Cardiac muscle cell (in vitro differentiated cells and primary cell): Measurements from ENCODE around the gene DENND1B. TPM values are rescaled to one million over a fixed set of nuclear protein-coding genes. Genes with fewer than 3 reads are reported as not detected.
A peak's percentile ranks its signal among the peaks of the same experiment; 100 is the strongest.

Source experiments
- DNase-seq, 2 donors: peaks; one replicate each; pipeline versions ENCODE4 v3.0.0 to v3.0.0-alpha.2; 2010 to 2017; ENCODE audit warnings: low read depth in 1 of 2, low spot score in 1 of 2
- H3K27ac ChIP-seq: fragments of 200-600 bp; sonication (generic); 2 replicates; pipeline ENCODE4 v1.5.1; 2016
- H3K27me3 ChIP-seq: fragments of 200-600 bp; sonication (generic); 2 replicates; pipeline ENCODE4 v1.6.0; 2016; ENCODE audit warnings: control low read depth
- H3K36me3 ChIP-seq: fragments of 200-600 bp; sonication (generic); 2 replicates; pipeline ENCODE4 v1.5.1; 2016; ENCODE audit warnings: control low read depth
- H3K4me1 ChIP-seq: fragments of 200-600 bp; sonication (generic); 2 replicates; pipeline ENCODE4 v1.8.1; 2017; ENCODE audit warnings: low read depth, mild to moderate bottlenecking, mixed run types
- H3K4me3 ChIP-seq: fragments of 200-600 bp; sonication (generic); 2 replicates; pipeline ENCODE4 v1.5.1; 2016; ENCODE audit warnings: mild to moderate bottlenecking
- H3K9me3 ChIP-seq: fragments of 200-600 bp; sonication (generic); 2 replicates; pipeline ENCODE4 v1.5.1; 2017; ENCODE audit warnings: low read depth, mild to moderate bottlenecking, control low read depth
- CTCF ChIP-seq: IDR thresholded peaks from 2 replicates; pipeline ENCODE4 v1.5.1; 2012; ENCODE audit warnings: low read depth, mild to moderate bottlenecking, low read length
- polyA plus RNA-seq: library from polyadenylated mRNA; unstranded; fragments of >200 nt; fragmentation: Nextera tagmentation; extraction: Ambion mirVana; gene quantifications from 2 replicates; pipeline ENCODE4 v1.2.1, GENCODE V29; 2016
- total RNA-seq: library from RNA; depleted of rRNA; stranded (reverse); fragments of >200 nt; gene quantifications from 2 replicates; pipeline ENCODE4 v1.2.3, GENCODE V29; 2016

The DENND1B gene
- total and polyA plus RNA-seq, 2 experiments from 2014 or later = 9.9 to 11.0 TPM

- peak in 1 of 2 donors; percentile 92 for DNase-seq
- H3K4me3 ChIP-seq = no peak overlapping the region
- TF ChIP-seq CTCF = no peak
- no peaks in the 10 kb centered on the region for H3K27me3 ChIP-seq
- no peak overlapping the region for H3K27ac ChIP-seq
- no peaks in the 10 kb centered on the region for H3K9me3 ChIP-seq
- H3K36me3 ChIP-seq = no peaks in the 10 kb centered on the region
- no peaks in the 10 kb centered on the region for H3K4me1 ChIP-seq
Measured at GRCh38 chr1:197467881-197468280, 307.4 kb downstream of the DENND1B start.

DNA sequence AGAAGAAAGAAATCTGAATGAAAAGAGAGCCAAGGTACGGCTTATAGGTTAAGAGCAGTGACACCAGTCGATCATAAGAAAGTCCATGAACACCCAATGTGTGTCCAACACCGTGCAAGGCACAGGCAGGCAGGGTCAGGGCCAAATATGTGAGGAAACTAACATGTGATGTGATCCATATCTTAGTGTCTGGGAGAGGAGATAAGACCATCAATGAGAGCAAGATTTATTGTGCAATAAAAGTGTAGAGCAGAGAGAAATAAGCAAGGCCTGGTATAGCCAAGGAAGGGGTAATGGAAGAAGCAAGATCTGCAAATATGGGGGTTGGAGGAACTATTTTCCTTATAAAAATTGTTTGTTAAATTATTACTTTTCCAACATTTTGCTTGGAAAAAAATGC lies 308.5 kb downstream of the DENND1B start:
- Histone ChIP-seq H3K36me3 (no peaks in the 10 kb centered on the region), H3K4me1 (no peaks in the 10 kb centered on the region), H3K4me3 (no peak overlapping the region), H3K27me3 (no peaks in the 10 kb centered on the region), H3K27ac (no peak overlapping the region), H3K9me3 (no peaks in the 10 kb centered on the region)
- no peak for TF ChIP-seq CTCF
- DNase-seq = no peak

DNA sequence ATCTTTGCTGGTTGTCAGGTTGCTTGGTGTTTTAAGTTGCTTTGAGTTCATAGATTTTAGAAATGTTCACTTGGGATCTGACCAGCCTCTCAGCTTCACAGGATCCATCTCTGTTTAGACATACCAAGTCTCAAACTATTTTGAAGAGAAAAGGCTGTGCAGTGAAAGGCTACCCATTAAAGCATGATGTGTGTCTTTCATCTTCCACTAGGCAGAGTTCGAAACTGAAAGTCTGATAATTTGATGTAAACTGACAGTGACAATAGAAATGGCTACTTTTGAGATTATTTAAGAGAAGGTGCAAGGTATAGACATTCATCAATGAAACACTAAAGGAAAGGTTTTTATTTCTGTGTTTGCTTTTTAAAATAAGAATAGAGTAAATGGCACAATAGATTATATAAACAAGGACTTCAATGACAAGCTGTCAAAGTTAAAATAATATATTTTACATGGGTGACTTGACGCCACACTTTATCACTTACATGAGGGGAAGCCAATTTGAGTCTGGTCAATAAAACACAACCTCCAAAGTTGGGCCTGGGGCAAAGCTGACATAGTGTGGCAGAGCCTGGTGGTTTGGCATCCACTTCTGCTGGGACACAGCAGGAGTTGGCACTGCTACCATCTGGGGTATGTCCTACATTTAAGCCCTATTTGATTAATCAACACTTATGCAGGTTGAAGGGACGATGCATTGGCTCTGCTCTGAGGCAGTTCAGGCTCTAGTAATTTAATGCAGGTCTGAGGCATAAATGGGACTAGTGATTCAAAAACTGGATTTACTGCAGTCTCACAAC lies 309.6 kb downstream of the DENND1B start:
- no peak for TF ChIP-seq CTCF
- Histone ChIP-seq H3K27me3 (no peaks in the 10 kb centered on the region), H3K9me3 (no peaks in the 10 kb centered on the region), H3K4me3 (no peak overlapping the region), H3K4me1 (no peaks in the 10 kb centered on the region), H3K27ac (no peak overlapping the region), H3K36me3 (no peaks in the 10 kb centered on the region)
- no peak for DNase-seq

GRCh38 chr1:197464044-197464443 lies 311.2 kb downstream of the DENND1B start:
- Histone ChIP-seq H3K27me3 (no peaks in the 10 kb centered on the region), H3K27ac (no peak overlapping the region), H3K4me1 (no peaks in the 10 kb centered on the region), H3K9me3 (no peaks in the 10 kb centered on the region), H3K36me3 (no peaks in the 10 kb centered on the region), H3K4me3 (no peak overlapping the region)
- DNase-seq = peak in 1 of 2 donors; percentile 99
- TF ChIP-seq CTCF = no peak

- no peak for DNase-seq
- Histone ChIP-seq H3K27ac (no peak overlapping the region), H3K36me3 (no peaks in the 10 kb centered on the region), H3K27me3 (no peaks in the 10 kb centered on the region), H3K4me3 (no peak overlapping the region), H3K9me3 (no peaks in the 10 kb centered on the region), H3K4me1 (no peaks in the 10 kb centered on the region)
- no peak for TF ChIP-seq CTCF
Measured at GRCh38 chr1:197463142-197463541, 312.1 kb downstream of the DENND1B start.
